Endothelial cell of umbilical vein (primary cell): Measurements from ENCODE around the gene ARG2. TPM values are rescaled to one million over a fixed set of nuclear protein-coding genes. Genes with fewer than 3 reads are reported as not detected.

Experiments
- BruUV-seq: library from RNA; stranded (reverse); fragments of 400-500 nt; replicated peaks from 2 replicates; lab custom pipeline; 2021; lab: Mats Ljungman, UMichigan
- CTCF ChIA-PET: fragments of 300-600, 350-600 bp; sonication (Branson Sonifier 250); formaldehyde crosslinking; loops from one replicate; lab custom pipeline; 2021; ENCODE audit warnings: antibody characterized with exemption, inconsistent platforms; lab: Charles Lee
- POLR2A ChIA-PET: fragments of 300-600, 350-600 bp; sonication (Branson Sonifier 250); formaldehyde crosslinking; loops from one replicate; lab custom pipeline; 2021; ENCODE audit warnings: antibody characterized with exemption, inconsistent platforms; lab: Charles Lee
- DNase-seq: peaks from one replicate; pipeline ENCODE4 v3.0.0-alpha.2; 2011; ENCODE audit warnings: low read depth, low spot score
- FAIRE-seq: peaks from 2 replicates; lab custom pipeline; 2011; peaks lifted over from hg19 to GRCh38; lab: Jason Lieb, UNC
- H2AFZ ChIP-seq: 2 replicates; pipeline ENCODE4 v1.6.0; 2012; ENCODE audit warnings: low read depth, low read length, control low read depth, inconsistent platforms
- H3K27ac ChIP-seq: 2 replicates; pipeline ENCODE4 v1.5.1; 2011; ENCODE audit warnings: low read depth, mild to moderate bottlenecking, control low read depth, low read length, moderate library complexity; ENCODE audit not compliant: insufficient read depth
- H3K27me3 ChIP-seq, 2 experiments: 2 replicates each; pipeline versions ENCODE4 v1.6.0 to v1.6.1; 2011; ENCODE audit warnings: low read length in 2 of 2, mixed read lengths in 1 of 2; ENCODE audit not compliant: control insufficient read depth in 2 of 2, insufficient read depth in 2 of 2
- H3K36me3 ChIP-seq, 2 experiments: 2 replicates in 1 of 2; 3 replicates in 1 of 2; pipeline ENCODE4 v1.5.1; 2011; ENCODE audit warnings: low read length in 2 of 2, mild to moderate bottlenecking in 1 of 2, moderate library complexity in 1 of 2; ENCODE audit not compliant: control insufficient read depth in 2 of 2, insufficient read depth in 2 of 2; ENCODE audit errors: extremely low read depth in 1 of 2
- H3K4me1 ChIP-seq: 3 replicates; pipeline ENCODE4 v1.5.1; 2011; ENCODE audit warnings: mild to moderate bottlenecking, low read length; ENCODE audit not compliant: control insufficient read depth, insufficient read depth; ENCODE audit errors: extremely low read depth
- H3K4me2 ChIP-seq: 2 replicates; pipeline ENCODE4 v1.6.1; 2011; ENCODE audit warnings: low read length, control low read depth, mixed read lengths; ENCODE audit not compliant: insufficient read depth
- H3K4me3 ChIP-seq, 3 experiments: fragments of 200-600 bp in 1 of 3; sonication (generic), shearing (Covaris generic) in 1 of 3; replicated peaks in 1 of 3; 2 replicates each; pipeline ENCODE4 v1.5.1; 2011 to 2016; ENCODE audit warnings: control low read depth in 3 of 3, low read length in 3 of 3, mild to moderate bottlenecking in 2 of 3, inconsistent platforms in 1 of 3, low read depth in 1 of 3, moderate library complexity in 1 of 3; ENCODE audit not compliant: insufficient read depth in 1 of 3
- H3K79me2 ChIP-seq: 2 replicates; pipeline ENCODE4 v1.6.0; 2012; ENCODE audit warnings: low read length, inconsistent platforms; ENCODE audit not compliant: control insufficient read depth, insufficient read depth
- H3K9ac ChIP-seq: replicated peaks from 2 replicates; pipeline ENCODE3; 2011; ENCODE audit warnings: low read length, control low read depth; ENCODE audit not compliant: insufficient read depth; ENCODE audit errors: extremely low read depth
- H3K9me1 ChIP-seq: replicated peaks from 3 replicates; pipeline ENCODE4 v1.6.0; 2011; ENCODE audit warnings: mild to moderate bottlenecking, low read length; ENCODE audit not compliant: control insufficient read depth, insufficient read depth; ENCODE audit errors: extremely low read depth
- H3K9me3 ChIP-seq: replicated peaks from 2 replicates; pipeline ENCODE4 v1.5.1; 2012; ENCODE audit warnings: low read length, inconsistent platforms; ENCODE audit not compliant: control insufficient read depth, insufficient read depth
- H4K20me1 ChIP-seq: replicated peaks from 2 replicates; pipeline ENCODE3; 2011; ENCODE audit warnings: mild to moderate bottlenecking, low read length; ENCODE audit not compliant: control insufficient read depth, insufficient read depth; ENCODE audit errors: extremely low read depth
- CTCF ChIP-seq, 2 donors: IDR thresholded peaks; 1 replicate in 1 of 2; 2 replicates in 1 of 2; pipeline ENCODE4 v1.5.1; 2011; ENCODE audit warnings: low read length in 2 of 2, mild to moderate bottlenecking in 2 of 2, moderate library complexity in 2 of 2, control low read depth in 1 of 2, inconsistent platforms in 1 of 2, low read depth in 1 of 2; ENCODE audit not compliant: insufficient read depth in 1 of 2; ENCODE audit errors: extremely low read depth in 1 of 2
- EZH2 ChIP-seq: IDR thresholded peaks from 2 replicates; pipeline ENCODE4 v1.6.1; 2012; ENCODE audit warnings: borderline replicate concordance, low read depth, mild to moderate bottlenecking, moderate library complexity, low read length, inconsistent platforms; ENCODE audit not compliant: severe bottlenecking
- FOS ChIP-seq: IDR thresholded peaks from 2 replicates; pipeline ENCODE4 v1.6.1; 2011; ENCODE audit warnings: mild to moderate bottlenecking, low read length, moderate library complexity, borderline replicate concordance; ENCODE audit not compliant: insufficient read depth
- GATA2 ChIP-seq: IDR thresholded peaks from 2 replicates; pipeline ENCODE4 v1.7.0; 2011; ENCODE audit warnings: low read depth, mild to moderate bottlenecking, moderate library complexity, mixed read lengths, low read length; ENCODE audit not compliant: insufficient read length, insufficient read depth
- JUN ChIP-seq: IDR thresholded peaks from 2 replicates; pipeline ENCODE4 v1.6.1; 2011; ENCODE audit warnings: borderline replicate concordance, low read depth; ENCODE audit not compliant: insufficient read length, insufficient read depth
- MAX ChIP-seq: IDR thresholded peaks from 2 replicates; pipeline ENCODE4 v1.6.1; 2011; ENCODE audit not compliant: insufficient read depth, insufficient read length
- MYC ChIP-seq: IDR thresholded peaks from one replicate; pipeline ENCODE4 v1.6.1; 2011; ENCODE audit warnings: mild to moderate bottlenecking, low read depth, low read length
- POLR2A ChIP-seq: IDR thresholded peaks from 2 replicates; pipeline ENCODE4 v1.6.1; 2012; ENCODE audit warnings: low read depth, mild to moderate bottlenecking, control low read depth, low read length
- POLR2AphosphoS5 ChIP-seq: IDR thresholded peaks from 2 replicates; pipeline ENCODE4 v1.6.1; 2012; ENCODE audit warnings: low read depth, mild to moderate bottlenecking, control low read depth, low read length, moderate library complexity; ENCODE audit not compliant: insufficient read depth
- dilution Hi-C: fragments of 300-500 bp; cut with MboI; formaldehyde crosslinking; loops from one replicate; pipeline ENCODE4 v1.15.0; 2019; ENCODE audit warnings: low sequenced_read_pairs; ENCODE audit not compliant: extremely low pct_ligation_motif_present
- intact Hi-C: fragments of 100-400 bp; cut with micrococcal nuclease; formaldehyde crosslinking; loops from one replicate; pipeline ENCODE4 v1.10.0; 2022
- polyA plus RNA-seq, 4 experiments: library from polyadenylated mRNA; depleted of rRNA in 3 of 4; stranded (reverse) in 3 of 4; unstranded in 1 of 4; fragments of >200 nt; gene quantifications; 2 replicates each; pipeline versions ENCODE4 v1.2.1 to v1.2.3, GENCODE V29; 2011 to 2012; ENCODE audit warnings: missing spikeins in 1 of 4
- total RNA-seq: library from RNA; stranded (reverse); gene quantifications from 2 replicates; pipeline ENCODE4 v1.2.3, GENCODE V29; 2021

Gene ARG2
- total and polyA plus RNA-seq, 2 donors (not counting 3 experiments of a cell fraction or from before 2014, with no cell fraction given) = 16.6 to 22.5 TPM

GRCh38 chr14:67638642-67639041 is 18.9 kb downstream of the ARG2 start:
- Histone ChIP-seq H3K27me3 (no peaks in the 10 kb centered on the region), H2AFZ (no peak overlapping the region), H3K9me3 (no peaks in the 10 kb centered on the region), H3K36me3 (no peaks in the 10 kb centered on the region), H4K20me1 (no peaks in the 10 kb centered on the region), H3K9ac (no peak overlapping the region), H3K27ac (no peak overlapping the region), H3K4me1 (no peaks in the 10 kb centered on the region), H3K9me1 (no peaks in the 10 kb centered on the region), H3K4me3 (no peak overlapping the region), H3K4me2 (no peak overlapping the region), H3K79me2 (no peaks in the 10 kb centered on the region)
- FAIRE-seq = no peak
- no peak for DNase-seq
- CTCF ChIA-PET = interaction anchor here (1.6 to 4.5 kb wide), 2 partner anchors 19 to 29 kb away, joined by 5 to 20 read pairs; partner anchors contain the start of gene ARG2
- POLR2A ChIA-PET = no interaction called here
- intact Hi-C loops = no loop called here
- TF ChIP-seq FOS (no peak), MAX (no peak), GATA2 (no peak), EZH2 (no peak), CTCF (IDR thresholded peaks at IDR 0.05; ENCODE audit: extremely low read depth in 1 of 2, insufficient read depth in 1 of 2, low read depth in 1 of 2, low read length in 2 of 2) (no peak), MYC (no peak), POLR2AphosphoS5 (no peak), POLR2A (no peak), JUN (no peak)
- dilution Hi-C loops = no loop called here
- BruUV-seq = no TSS peak
